Stimulated activated CD8-positive, alpha-beta memory T cell treated with anti-CD3 and anti-CD28 coated beads, Interleukin-15, amount 100 ng/mL, for 1 hour (primary cell): Measurements from ENCODE around the gene CISD3.

Experiments used
- DNase-seq: peaks from one replicate; pipeline ENCODE4 v3.0.0-alpha.2; 2020; ENCODE audit warnings: low read depth

Gene CISD3

DNA sequence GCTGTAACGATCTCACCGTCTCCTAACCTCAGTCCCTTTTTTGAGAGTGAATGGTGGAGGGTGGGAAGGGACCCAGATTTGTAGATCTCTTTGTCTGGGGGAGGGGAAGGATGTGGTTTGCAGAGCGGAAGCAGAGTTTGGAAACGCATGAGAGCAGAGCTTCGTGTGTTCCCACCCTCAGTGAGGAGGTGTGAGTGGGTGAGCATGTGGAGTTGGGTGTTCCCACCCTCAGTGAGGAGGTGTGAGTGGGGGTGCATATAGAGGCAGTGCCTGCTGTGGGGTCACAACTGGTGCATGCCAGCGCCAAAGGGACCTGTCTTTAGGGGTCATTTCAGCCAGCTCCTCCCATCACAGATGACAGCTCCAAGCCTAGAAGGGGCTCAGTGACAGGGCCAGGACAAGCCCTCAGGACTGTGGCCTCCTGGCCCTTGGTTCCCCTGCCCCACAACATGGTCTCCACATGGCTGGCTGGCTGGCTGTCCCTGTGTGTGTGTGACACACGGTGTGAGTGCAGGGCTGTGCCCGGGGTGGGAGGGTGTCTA, 1.8 kb upstream of the CISD3 start:
- DNase-seq = peak; percentile 35

DNA sequence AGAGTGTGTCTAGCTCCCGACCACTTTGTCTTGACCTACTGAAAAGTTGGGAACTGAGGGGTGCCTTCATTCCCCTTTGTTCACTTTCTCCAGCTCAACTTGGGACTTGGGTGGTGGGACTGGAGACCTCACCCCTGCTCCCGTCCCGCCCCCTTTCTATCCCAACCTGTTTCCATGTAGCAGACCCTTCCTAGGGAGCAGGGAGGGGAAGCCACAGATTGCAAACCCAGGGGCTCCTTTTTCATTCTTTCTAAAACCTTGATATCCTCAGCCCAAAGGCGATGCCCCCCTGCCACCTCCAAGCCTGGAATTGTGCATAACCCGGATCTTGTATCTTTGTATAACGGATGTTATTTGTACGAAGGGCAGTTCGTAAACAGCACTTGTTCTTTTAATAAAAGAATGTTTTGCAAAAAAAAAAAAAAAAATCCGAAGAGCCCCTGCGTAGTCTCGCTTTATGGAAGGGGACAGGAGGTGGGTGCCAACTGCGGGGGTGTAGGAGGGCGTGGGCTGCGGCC, 714 bp upstream of the CISD3 start:
- DNase-seq = no peak

DNA sequence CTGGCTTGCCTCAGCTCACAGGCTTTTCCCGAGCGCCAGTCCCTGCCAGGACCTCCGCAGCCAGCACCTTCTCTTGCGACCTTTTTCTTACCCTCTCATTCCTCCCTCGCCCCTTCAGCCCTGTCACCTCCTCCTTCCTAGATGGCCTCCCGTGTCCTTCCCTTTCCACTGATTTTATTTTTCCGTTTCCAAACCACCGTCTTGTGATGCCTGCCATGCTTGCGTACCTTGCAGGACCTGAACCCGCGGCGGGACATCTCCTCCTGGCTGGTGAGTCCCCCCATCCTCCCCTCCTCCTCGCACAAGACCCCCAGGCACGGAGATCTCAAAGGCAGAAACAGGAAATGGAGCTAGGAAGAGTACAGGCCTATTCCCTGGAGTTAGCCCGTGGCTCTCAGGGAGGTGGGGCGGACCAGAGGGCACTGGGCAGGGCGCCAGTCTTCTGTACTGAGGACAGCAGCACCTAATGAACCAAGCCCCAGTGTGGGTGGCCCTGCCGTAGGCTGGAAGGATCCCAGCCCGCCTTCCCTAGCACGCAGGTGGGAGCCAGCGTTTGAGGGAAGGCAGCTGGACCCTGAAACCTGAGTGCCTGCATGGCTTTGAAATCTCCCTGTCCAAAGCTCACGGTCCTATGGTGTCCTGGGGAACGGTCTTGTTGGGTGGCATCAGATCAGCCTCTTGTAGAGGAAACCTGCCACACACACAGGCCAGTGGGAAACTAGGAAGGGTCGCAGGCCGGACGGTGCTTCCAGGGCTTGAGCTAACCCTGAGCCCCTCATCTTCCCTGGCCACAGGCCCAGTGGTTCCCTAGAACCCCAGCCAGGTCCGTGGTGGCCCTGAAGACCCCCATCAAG, 612 bp downstream of the CISD3 start:
- no peak for DNase-seq

DNA sequence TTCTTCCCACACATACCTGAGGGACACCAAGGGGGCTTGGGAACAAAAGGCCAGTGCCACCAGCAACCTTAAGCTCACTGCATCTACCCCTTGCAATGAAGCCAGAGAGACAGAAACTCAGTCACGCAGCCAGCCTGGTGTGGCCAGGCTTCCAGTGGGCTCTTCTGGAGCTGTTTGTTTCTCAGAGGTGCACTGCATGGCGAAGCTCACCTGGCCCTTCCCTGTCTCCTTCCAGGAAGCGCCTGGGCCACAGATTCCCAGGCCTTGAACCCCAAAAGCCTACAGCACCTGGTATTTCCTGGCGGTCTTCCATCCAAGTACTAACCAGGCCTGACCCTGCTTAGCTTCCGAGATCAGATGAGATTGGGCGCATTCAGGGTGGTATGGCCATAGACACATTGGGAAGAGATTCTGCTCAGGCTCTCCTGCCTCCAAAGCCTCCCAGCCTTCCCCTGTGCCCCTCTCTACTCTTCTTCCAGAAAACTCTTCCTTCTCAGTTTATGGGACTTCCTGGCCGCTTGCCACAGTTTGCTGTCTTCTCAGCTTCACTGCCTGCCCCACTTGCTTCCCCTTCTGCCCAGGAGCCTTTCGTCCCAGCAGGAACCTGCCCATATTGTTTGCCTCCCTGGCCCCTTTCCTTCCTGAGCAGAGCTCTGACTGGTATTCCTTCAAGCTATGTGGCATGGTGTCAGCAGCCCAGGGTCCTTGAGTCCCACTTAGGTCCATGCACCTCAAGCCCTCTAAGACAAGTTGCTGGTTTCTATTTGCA, 1.6 kb downstream of the CISD3 start:
- DNase-seq = no peak

DNA sequence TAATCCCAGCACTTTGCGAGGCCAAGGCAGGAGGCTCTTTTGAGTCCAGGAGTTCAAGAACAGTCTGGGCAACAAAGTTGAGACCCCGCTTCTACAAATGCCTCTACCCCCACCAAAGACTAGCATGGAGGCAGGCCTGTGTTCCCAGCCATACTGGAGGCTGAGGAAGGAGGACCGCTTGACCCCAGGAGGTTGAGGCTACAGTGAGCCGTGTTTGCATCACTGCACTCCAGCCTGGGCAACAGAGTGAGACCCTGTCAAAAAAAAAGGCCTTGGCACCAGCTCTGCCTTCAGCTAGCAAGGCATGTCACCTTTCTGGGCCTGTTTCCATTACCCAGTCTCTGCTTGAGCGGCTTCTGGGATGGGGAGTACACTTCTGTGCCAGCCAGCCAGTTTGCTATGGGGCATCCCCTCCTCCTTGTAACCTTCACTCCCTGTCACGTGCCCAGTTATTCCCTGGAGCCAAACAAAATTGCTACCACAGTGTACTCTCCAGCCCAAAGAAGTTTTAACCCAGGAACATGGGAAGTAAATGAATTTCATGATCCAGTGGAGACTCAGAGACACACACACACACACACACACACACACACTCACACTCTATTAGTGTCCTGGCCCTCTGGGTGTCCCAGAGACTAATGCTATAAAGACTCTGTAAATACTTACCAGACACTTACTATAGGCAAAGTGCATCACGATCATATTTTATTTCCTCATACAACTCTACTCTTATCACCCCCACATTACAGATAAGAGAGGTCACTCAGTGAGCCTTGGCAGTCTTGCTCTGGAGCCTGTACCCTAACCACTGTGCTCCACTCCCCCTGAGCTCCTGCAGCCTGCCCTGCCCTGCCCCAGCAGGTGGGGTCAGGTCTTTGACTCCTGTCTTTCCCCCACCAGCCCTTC, 2.5 kb downstream of the CISD3 start:
- DNase-seq = no peak

DNA sequence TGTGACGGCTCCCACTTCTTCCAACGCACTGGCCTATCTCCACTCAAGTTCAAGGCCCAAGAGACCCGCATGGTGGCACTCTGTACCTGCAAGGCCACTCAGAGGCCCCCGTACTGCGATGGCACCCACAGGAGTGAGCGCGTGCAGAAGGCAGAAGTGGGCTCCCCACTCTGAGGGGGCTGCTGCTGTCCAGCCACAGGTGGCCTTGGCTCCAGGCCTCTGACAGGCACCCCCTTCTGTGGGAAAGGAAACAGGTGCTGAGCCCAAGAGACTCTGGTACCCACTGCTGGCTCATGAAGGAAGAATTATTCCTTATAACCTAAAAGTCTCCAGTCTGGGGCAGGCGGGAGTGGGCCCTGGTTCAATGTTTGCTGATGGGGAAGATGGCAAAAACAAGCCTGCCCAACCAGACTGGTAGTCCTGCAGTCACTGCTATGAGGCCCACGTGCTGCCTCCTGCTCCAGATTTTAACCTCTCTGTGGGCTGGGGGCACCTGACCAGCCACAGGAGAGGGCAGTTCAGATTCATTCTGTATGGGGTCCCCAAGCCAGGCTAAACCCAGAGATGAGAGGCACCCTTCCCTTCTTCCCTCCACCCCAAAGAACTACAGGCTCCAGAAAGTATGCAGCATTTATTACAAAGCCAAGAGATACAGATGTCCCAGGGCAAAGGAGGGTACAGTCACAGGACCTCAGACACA, 3.3 kb downstream of the CISD3 start:
- no peak for DNase-seq

DNA sequence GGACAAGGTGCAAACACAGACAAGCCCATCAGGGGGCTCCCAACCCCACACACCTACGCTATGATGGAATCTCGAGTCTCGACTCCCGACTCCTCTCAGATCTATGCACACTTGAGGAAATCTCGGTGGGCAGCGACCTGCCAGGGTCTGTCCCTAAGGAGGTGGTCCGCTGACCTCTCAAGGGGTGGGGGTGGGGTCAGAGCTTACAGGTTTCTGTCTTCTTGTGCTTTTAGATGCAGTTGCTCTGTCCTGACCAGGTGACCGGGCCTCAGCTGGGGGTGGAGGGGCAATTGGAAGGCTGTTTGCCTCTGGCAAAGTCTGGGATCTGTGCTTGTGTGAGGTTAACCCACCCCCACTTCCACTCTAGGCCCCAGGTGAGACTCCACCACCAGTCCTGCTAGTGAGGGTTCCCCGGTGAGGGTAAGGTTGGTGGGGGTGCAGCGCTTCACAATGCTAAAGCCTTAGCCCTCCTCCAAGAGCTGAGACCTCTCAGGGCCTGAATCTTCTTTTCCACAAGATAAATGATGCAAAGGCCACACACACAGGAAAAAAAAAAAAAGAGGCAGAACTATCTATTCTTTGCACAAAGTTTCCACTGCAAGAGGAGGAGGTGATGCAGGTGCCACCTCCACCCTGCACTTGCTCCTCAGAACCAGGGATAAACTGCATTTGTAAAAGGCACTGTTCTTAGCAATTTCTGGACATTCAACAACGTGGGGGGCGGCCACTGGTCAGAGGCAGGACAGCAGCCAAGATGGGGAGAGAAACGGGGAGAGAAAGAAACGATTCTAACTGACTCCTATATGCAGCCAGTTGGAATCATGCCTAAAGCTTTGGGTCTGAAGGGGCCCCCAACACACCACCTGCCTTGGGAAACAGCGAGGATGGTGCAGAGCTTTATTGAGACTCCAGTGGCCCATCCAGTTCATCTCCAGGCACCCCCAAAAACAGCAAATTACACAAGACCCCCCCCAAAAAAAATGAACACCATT, 4.1 kb downstream of the CISD3 start:
- DNase-seq = no peak

DNA sequence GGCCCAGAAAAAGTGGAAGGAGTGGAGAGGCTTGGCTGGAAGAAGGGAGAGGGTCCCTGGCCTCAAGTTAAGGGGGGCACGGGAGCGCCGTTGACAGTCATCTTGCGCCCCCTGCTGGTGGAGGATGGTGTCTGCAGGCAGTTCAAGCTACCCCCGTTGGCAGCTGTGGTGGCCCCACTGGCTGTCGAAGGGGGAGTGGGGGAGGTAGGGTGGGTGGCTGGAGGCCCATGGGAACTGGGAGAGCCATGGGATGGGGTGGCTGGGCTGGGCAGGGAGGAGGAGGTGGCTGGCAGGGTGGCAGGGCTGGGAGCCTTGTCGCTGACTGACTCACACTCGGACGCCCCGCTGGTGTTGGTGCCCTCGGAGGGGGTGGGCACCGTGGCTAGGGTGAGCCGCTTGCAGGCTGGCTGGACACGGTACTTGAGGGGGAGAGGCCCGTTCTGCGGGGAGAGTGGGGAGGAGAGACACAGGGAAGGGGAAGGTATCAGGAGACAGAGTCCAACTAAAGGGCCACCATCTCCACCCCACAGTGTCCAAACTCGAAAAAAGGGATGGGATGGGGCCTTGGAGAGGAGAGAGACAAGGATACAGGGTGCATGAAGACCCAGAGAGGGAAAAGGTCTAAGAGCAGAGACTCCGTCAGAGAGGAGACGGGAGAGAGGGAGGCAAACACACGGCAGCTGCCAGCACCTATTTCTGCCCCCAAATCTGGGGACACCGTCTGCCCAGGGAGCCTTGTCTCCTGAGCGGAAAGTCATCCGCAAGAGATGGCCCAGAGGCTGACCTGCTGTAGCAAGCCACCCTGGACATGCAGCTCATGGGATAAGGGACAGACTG, 5.2 kb downstream of the CISD3 start:
- peak; percentile 70 for DNase-seq

DNA sequence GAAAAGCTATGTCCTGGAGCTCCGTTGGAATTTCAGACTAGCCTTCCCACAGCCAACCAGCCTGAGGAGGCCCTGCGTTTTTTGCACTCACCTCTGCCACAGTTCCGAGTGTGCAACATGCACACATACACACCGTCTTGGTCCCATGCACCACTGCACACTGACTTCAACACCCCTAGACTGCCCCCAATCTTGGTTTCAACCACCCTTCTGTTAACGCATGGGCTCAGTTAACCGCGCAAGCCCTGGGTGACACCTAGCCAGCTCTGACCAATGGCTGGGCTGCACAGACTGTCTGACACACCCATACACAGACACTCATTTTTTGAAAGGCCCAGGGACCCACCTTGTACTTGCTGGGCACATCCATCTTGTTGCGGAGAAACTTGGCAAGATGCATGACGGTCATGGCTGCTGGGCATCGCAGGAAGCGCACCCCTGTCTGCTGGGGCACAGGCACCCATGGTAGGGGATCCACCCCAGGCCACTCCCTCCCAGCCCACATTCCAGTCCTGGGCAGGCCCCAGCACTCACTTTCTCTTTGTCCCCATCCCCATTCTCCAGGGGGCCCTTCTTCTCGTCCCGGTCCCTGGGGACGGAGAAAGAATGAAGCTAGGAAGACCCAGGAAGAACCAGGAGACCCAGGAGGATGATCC, 8.0 kb downstream of the CISD3 start:
- DNase-seq = no peak

DNA sequence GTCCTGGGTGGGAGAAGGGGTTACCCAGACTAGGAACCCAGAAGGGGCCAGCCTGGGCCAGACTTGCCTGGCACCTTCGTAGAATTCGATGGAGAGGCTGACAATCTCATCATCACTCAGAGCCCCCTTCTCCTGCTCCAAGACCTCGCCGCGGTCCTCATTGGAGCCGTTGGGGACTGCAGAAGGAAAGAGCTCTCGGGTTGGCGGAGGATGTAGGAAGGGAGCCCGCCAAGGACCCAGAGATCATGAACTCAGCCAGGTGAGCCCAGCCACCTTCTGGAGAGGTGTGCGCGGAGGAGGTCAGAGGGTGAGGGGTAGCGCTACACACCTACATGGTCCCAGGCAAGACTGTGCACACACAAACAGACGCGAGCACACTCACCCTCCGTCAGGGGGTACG, 8.5 kb downstream of the CISD3 start:
- DNase-seq = no peak

DNA sequence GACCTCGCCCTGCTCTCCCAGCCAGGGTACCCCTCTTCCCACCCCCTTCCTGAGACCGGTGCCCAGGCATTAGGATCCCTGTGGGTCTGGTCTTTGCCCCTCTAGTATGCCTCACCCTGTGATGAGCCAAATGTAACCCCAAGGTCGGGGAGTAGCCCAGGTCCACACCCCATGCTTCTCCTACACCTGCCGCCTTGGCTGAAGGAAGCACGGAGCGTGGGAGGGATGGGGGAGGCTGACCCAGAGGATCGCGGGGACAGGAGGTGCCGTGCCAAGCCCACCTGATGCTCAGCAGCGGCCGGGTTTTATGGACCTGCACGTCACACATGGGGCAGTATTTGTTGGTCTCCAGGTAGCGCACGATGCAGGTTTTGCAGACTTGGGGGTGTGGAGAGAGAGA, 9.2 kb downstream of the CISD3 start:
- DNase-seq = no peak

DNA sequence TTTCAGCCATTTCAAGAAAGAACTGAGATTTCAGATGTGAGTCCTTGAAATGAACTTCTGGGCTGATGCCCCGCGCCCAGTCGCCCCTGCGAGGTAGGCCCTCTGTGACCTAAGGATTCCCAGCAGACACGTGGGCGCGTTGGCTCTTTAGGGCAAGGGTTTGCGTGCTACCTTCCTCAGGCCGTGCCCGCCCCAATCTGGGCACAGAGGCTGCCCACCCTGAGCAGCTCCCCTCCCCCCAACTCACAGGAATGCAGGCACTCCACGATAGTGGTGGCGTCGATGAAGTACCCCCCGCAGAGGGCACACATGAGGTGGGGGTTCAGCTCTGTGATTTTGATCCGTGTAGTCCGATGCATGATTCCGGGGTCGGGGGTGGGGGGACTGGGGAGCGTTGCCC, 9.9 kb downstream of the CISD3 start:
- DNase-seq = no peak

DNA sequence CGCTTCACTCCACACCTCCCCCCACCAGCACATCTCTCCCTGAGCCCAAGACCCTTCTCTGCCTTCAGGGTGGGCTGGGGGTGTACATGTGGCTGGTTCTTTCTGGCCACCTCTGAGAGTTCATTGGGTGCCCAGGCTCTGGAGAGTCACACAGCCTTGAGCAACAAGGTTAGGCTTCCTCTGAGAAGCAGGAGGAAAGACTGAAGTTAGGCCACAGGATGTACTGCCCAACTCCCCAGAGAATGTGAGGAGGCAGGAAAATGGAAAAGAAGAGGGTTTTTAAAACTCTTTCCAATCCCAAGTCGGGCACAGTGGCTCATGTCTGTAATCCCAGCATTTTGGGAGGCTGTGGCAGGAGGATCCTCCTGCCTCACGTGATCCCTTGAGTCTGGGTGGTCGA, 10.7 kb downstream of the CISD3 start:
- DNase-seq = no peak

DNA sequence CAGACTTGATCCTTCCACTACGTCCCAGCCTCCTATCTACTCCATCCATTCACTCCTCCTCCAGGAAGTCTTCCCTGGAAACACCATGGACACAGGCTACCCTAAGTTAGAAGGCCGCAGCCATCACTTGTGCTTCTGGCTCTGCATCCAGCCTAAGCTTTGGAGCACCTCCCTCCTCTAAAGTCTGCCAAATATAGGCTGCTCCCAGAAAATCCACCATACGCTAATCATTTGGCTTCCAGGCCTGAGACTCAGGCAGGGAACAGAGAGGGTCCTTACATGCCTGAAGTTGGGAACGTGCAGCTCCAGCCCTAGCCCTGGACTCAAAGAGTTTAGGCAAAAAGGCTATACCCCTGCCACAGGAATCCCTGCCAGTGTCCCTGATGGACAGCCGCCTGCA, 11.3 kb downstream of the CISD3 start:
- no peak for DNase-seq

DNA sequence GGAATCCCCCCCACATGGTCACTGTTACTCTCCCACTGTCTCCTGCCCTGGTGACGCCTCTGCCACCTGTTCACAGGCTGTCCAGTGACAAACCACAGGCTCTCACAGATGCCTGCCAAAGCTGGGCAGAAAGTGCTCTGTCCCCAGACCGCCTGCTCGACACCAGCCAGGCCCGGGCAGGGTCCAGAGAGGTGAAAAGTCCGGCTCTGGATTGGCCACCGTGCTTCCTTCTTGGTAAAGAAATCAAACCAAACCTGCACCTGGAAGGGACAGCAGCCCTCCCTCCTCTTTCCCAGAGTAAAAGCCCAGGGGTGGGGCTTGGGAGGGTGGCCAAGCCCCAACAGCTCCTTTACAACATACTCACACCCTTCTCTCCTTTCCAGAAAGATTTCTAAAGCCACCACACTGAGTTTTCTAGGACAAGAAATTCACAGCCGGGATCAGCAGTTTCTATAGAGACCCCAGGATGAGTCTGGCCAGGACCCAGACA, 11.8 kb downstream of the CISD3 start:
- no peak for DNase-seq

DNA sequence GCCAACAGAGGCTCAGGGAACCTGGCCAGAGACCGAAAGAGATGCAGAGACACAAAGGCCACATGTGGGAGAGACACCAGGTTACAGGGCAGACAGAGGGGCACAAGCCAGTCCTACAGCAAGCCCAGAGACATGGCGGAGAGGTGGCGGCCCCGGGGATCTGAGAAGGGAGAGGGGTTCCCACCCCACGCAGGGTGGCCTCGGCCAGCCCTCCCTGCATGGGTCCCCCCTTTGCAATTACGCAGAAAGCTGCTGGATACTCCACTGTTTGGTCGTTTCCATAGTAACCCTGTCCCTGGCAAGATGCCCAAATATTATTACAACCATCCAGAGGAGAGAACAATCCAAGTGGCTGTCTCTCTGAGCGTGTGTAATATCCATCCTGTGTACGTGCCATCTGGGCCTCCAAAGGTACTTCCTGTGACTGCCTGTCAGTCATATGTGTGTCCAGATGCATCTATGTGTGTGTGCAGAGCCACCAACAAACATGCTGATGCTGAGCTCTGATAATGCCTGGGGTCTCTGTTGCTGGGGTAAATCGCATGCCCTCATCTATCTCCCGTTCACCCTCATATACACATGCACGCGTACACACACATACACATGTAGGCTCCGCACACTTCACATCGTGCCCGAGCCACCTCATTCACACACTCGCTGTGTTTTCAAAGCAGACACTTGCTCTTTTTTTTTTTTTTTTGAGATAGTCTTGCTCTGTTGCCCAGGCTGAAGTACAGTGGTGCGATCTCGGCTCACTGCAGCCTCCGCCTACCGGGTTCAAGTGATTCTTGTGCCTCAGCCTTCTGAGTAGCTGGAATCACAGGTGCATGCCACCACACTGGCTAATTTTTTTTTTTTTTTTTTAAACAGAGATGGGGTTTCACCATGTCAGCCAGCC, 12.5 kb downstream of the CISD3 start:
- no peak for DNase-seq

DNA sequence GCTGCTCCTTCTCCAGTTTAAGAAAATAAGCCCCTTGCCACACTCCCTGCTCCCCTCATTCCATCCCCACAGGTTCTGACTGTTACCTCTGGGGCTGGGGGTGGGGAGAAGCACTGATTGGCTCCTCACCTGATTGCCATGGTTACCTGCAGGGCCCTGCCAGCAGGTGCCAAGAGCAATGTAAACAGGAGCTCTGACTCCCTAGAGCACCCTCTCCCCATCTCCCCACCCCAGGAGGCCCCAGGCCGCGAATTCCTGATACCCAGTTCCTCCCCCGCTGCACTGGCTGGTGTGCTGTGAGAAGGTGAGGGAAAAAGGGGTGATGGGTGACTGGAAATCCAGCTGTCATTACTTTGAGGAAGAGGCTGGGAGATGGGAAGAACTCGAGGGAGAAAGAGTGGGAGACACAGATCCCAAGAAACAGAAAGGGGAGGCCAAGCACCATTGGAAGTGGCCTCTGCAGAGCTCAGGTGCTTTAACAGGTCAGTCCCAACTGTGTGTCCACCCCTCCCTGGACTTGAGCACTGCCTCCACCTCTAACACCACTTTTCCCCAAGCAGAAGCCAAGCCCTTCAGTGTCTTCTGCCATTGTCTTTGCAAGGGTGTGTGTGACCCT, 13.5 kb downstream of the CISD3 start:
- DNase-seq = no peak
